CD4-positive, alpha-beta memory T cell (primary cell): Measurements from ENCODE around the gene RPS25. TPM values are rescaled to one million over a fixed set of nuclear protein-coding genes. Genes with fewer than 3 reads are reported as not detected.
A peak's percentile ranks its signal among the peaks of the same experiment; 100 is the strongest.
"Not testable (repeated sequence)": the region's sequence is repeated elsewhere in the genome, so short reads cannot be mapped to it uniquely, and the experiment has no call there.

Experiments used
- CTCF ChIA-PET: fragments of 350-600 bp; sonication (Branson Sonifier 250); formaldehyde crosslinking; loops from one replicate; lab custom pipeline; 2021; ENCODE audit warnings: inconsistent platforms; ENCODE audit not compliant: partially characterized antibody; lab: Charles Lee
- POLR2A ChIA-PET: fragments of 350-600 bp; sonication (Branson Sonifier 250); formaldehyde crosslinking; loops from one replicate; lab custom pipeline; 2021; ENCODE audit not compliant: partially characterized antibody; lab: Charles Lee
- DNase-seq, 5 donors: peaks; one replicate each; pipeline versions ENCODE4 v3.0.0 to v3.0.0-alpha.2; 2020 to 2022; ENCODE audit warnings: mixed read lengths in 1 of 5
- H3K27ac ChIP-seq: one replicate; pipeline ENCODE4 v1.7.0; 2013; ENCODE audit warnings: low read depth, low read length
- H3K27me3 ChIP-seq: 2 replicates; pipeline ENCODE4 v1.7.0; 2013; ENCODE audit warnings: mild to moderate bottlenecking, low read length, moderate library complexity; ENCODE audit not compliant: insufficient read depth
- H3K36me3 ChIP-seq: 2 replicates; pipeline ENCODE4 v1.7.0; 2013; ENCODE audit warnings: mild to moderate bottlenecking, low read length, moderate library complexity; ENCODE audit not compliant: insufficient read depth
- H3K4me1 ChIP-seq: 2 replicates; pipeline ENCODE4 v1.7.0; 2013; ENCODE audit warnings: mild to moderate bottlenecking, low read length, moderate library complexity; ENCODE audit not compliant: insufficient read depth
- H3K4me3 ChIP-seq, 2 donors: one replicate each; pipeline ENCODE4 v1.7.0; 2013; ENCODE audit warnings: low read length in 2 of 2, mild to moderate bottlenecking in 1 of 2
- H3K9me3 ChIP-seq, 2 donors: one replicate each; pipeline ENCODE4 v1.7.0; 2013; ENCODE audit warnings: low read length in 2 of 2, control low read depth in 1 of 2; ENCODE audit not compliant: control insufficient read depth in 1 of 2
- H3K27ac Mint-ChIP-seq, 7 donors: one replicate each; pipeline ENCODE4 v1.8.0; 2020 to 2021; ENCODE audit warnings: mixed read lengths in 7 of 7, mild to moderate bottlenecking in 6 of 7, inconsistent platforms in 3 of 7, moderate library complexity in 3 of 7
- H3K27me3 Mint-ChIP-seq, 2 donors: one replicate each; pipeline ENCODE4 v1.8.0; 2020 to 2021; ENCODE audit warnings: mixed read lengths in 2 of 2
- H3K36me3 Mint-ChIP-seq, 2 donors: one replicate each; pipeline ENCODE4 v1.8.0; 2020 to 2021; ENCODE audit warnings: mixed read lengths in 2 of 2, inconsistent platforms in 1 of 2, mild to moderate bottlenecking in 1 of 2
- H3K4me1 Mint-ChIP-seq, 4 donors: one replicate each; pipeline ENCODE4 v1.8.0; 2020 to 2021; ENCODE audit warnings: mixed read lengths in 4 of 4, mild to moderate bottlenecking in 1 of 4
- H3K4me3 Mint-ChIP-seq, 8 donors: one replicate each; pipeline ENCODE4 v1.8.0; 2020 to 2021; ENCODE audit warnings: mixed read lengths in 8 of 8, mild to moderate bottlenecking in 7 of 8, moderate library complexity in 6 of 8, inconsistent platforms in 3 of 8
- H3K9me3 Mint-ChIP-seq, 8 donors: one replicate each; pipeline ENCODE4 v1.8.0; 2020 to 2021; ENCODE audit warnings: mixed read lengths in 8 of 8, mild to moderate bottlenecking in 5 of 8, inconsistent platforms in 3 of 8, moderate library complexity in 1 of 8
- intact Hi-C: fragments of 100-400 bp; cut with micrococcal nuclease; formaldehyde crosslinking; loops from one replicate; pipeline ENCODE4 v1.15.1; 2023
- polyA plus RNA-seq, 2 donors: library from polyadenylated mRNA; unstranded; fragments of 300-500 nt; fragmentation: Illumina TruSeq; gene quantifications; one replicate each; pipeline ENCODE4 v1.2.3, GENCODE V29; 2021
- total RNA-seq, 2 experiments: library from RNA; stranded (reverse); gene quantifications; one replicate each; pipeline ENCODE4 v1.2.3, GENCODE V29; 2021

RPS25 gene
- total and polyA plus RNA-seq, 4 experiments from 2014 or later = 2,545 to 5,786 (median 3,691) TPM

- CTCF ChIA-PET = interaction anchor here (0.8 kb wide), 1 partner anchor 27 kb away, joined by 5 read pairs; no protein-coding TSS in a partner anchor
- H3K4me3 ChIP-seq, H3K27ac Mint-ChIP-seq, H3K36me3 Mint-ChIP-seq, H3K4me1 ChIP-seq, DNase-seq, H3K4me1 Mint-ChIP-seq, intact Hi-C loops, H3K9me3 ChIP-seq, H3K36me3 ChIP-seq, H3K27ac ChIP-seq, H3K9me3 Mint-ChIP-seq, H3K27me3 Mint-ChIP-seq, H3K27me3 ChIP-seq, H3K4me3 Mint-ChIP-seq: not testable (repeated sequence)
- POLR2A ChIA-PET = interaction anchor here (1.3 kb wide), 1 partner anchor 13 kb away, joined by 3 read pairs; the partner anchor contains the start of gene CENATAC
Observed at GRCh38 chr11:118984337-118984736, 33.8 kb downstream of the RPS25 start.

- CTCF ChIA-PET = no interaction called here
- H3K4me1 ChIP-seq = no peaks in the 10 kb centered on the region
- no peaks in the 10 kb centered on the region for H3K36me3 Mint-ChIP-seq
- peaks cover 3 to 4% of the 10 kb centered on the region in 2 donors for H3K27me3 Mint-ChIP-seq
- H3K4me1 Mint-ChIP-seq = peaks cover 0 to 1% (median 0%) of the 10 kb centered on the region in 4 donors
- no peak overlapping the region for H3K4me3 ChIP-seq
- no peaks in the 10 kb centered on the region for H3K36me3 ChIP-seq
- H3K9me3 ChIP-seq = no peaks in the 10 kb centered on the region
- H3K9me3 Mint-ChIP-seq = no peaks in the 10 kb centered on the region
- DNase-seq = no peak
- POLR2A ChIA-PET = no interaction called here
- H3K27ac ChIP-seq = no peak overlapping the region
- no peak overlapping the region for H3K27ac Mint-ChIP-seq
- H3K27me3 ChIP-seq = no peaks in the 10 kb centered on the region
- intact Hi-C loops = no loop called here
- no peak overlapping the region for H3K4me3 Mint-ChIP-seq
Observed at GRCh38 chr11:118980191-118980881, 37.8 kb downstream of the RPS25 start.

GRCh38 chr11:118979434-118979833, 38.7 kb downstream of the RPS25 start:
- intact Hi-C loops = no loop called here
- no peak for DNase-seq
- CTCF ChIA-PET = no interaction called here
- Histone ChIP-seq H3K4me1 (no peaks in the 10 kb centered on the region), H3K27me3 (no peaks in the 10 kb centered on the region), H3K27ac (no peak overlapping the region), H3K4me3 (no peak overlapping the region), H3K9me3 (no peaks in the 10 kb centered on the region), H3K36me3 (no peaks in the 10 kb centered on the region)
- peak overlapping the region in 1 of 7 donors; percentile 7 for H3K27ac Mint-ChIP-seq
- peaks cover 0 to 1% (median 0%) of the 10 kb centered on the region in 4 donors for H3K4me1 Mint-ChIP-seq
- no peaks in the 10 kb centered on the region for H3K36me3 Mint-ChIP-seq
- H3K4me3 Mint-ChIP-seq = no peak overlapping the region
- POLR2A ChIA-PET = no interaction called here
- peaks cover 7 to 8% of the 10 kb centered on the region in 2 donors for H3K27me3 Mint-ChIP-seq
- no peaks in the 10 kb centered on the region for H3K9me3 Mint-ChIP-seq

GRCh38 chr11:118975771-118976709, 42.1 kb downstream of the RPS25 start:
- intact Hi-C loops = no loop called here
- Histone ChIP-seq H3K4me3 (no peak overlapping the region), H3K27ac (no peak overlapping the region), H3K9me3 (no peaks in the 10 kb centered on the region), H3K27me3 (no peaks in the 10 kb centered on the region), H3K36me3 (no peaks in the 10 kb centered on the region), H3K4me1 (no peaks in the 10 kb centered on the region)
- Mint-ChIP-seq H3K9me3 (no peaks in the 10 kb centered on the region), H3K36me3 (no peaks in the 10 kb centered on the region), H3K4me1 (peaks cover 0 to 1% (median 0%) of the 10 kb centered on the region in 4 donors), H3K27ac (no peak overlapping the region), H3K4me3 (no peak overlapping the region), H3K27me3 (peaks cover 14 to 15% of the 10 kb centered on the region in 2 donors)
- ChIA-PET POLR2A (no interaction called here), CTCF (no interaction called here)
- DNase-seq = no peak

GRCh38 chr11:118973985-118974384, 44.2 kb downstream of the RPS25 start:
- DNase-seq = no peak
- H3K36me3 Mint-ChIP-seq = no peaks in the 10 kb centered on the region
- Histone ChIP-seq H3K9me3 (no peaks in the 10 kb centered on the region), H3K36me3 (no peaks in the 10 kb centered on the region), H3K27me3 (no peaks in the 10 kb centered on the region), H3K27ac (no peak overlapping the region), H3K4me1 (no peaks in the 10 kb centered on the region), H3K4me3 (no peak overlapping the region)
- H3K27me3 Mint-ChIP-seq = peaks cover 18 to 19% of the 10 kb centered on the region in 2 donors
- no peaks in the 10 kb centered on the region for H3K9me3 Mint-ChIP-seq
- ChIA-PET CTCF (interaction anchor here (0.6 kb wide), 1 partner anchor 17 kb away, joined by 3 read pairs; no protein-coding TSS in a partner anchor), POLR2A (no interaction called here)
- no peak overlapping the region for H3K27ac Mint-ChIP-seq
- H3K4me3 Mint-ChIP-seq = no peak overlapping the region
- intact Hi-C loops = no loop called here
- H3K4me1 Mint-ChIP-seq = peaks cover 0 to 1% (median 0%) of the 10 kb centered on the region in 4 donors

- intact Hi-C loops = no loop called here
- Histone ChIP-seq H3K4me1 (no peaks in the 10 kb centered on the region), H3K27me3 (no peaks in the 10 kb centered on the region), H3K36me3 (no peaks in the 10 kb centered on the region), H3K9me3 (no peaks in the 10 kb centered on the region), H3K4me3 (no peak within 1 kb of the TSS), H3K27ac (no peak within 1 kb of the TSS)
- DNase-seq = no peak
- no peak within 1 kb of the TSS for H3K27ac Mint-ChIP-seq
- no peaks in the 10 kb centered on the region for H3K9me3 Mint-ChIP-seq
- H3K4me3 Mint-ChIP-seq = no peak within 1 kb of the TSS
- ChIA-PET POLR2A (no interaction called here), CTCF (no interaction called here)
- no peaks in the 10 kb centered on the region for H3K36me3 Mint-ChIP-seq
- peaks cover 15 to 20% of the 10 kb centered on the region in 2 donors for H3K27me3 Mint-ChIP-seq
- no peaks in the 10 kb centered on the region for H3K4me1 Mint-ChIP-seq
Observed at GRCh38 chr11:118971646-118972045, 46.5 kb downstream of the RPS25 start, which contains the start of gene FOXR1. FOXR1 (plus strand) TSS chr11:118971761; CDS start chr11:118971932, 171 bp downstream.

- H3K4me1 Mint-ChIP-seq, H3K9me3 Mint-ChIP-seq, intact Hi-C loops, H3K9me3 ChIP-seq, H3K4me3 ChIP-seq, DNase-seq, H3K27me3 ChIP-seq, POLR2A ChIA-PET, H3K4me1 ChIP-seq, H3K36me3 Mint-ChIP-seq, CTCF ChIA-PET, H3K4me3 Mint-ChIP-seq, H3K27ac ChIP-seq, H3K36me3 ChIP-seq, H3K27ac Mint-ChIP-seq: not testable (repeated sequence)
- peaks cover 10 to 13% of the 10 kb centered on the region in 2 donors for H3K27me3 Mint-ChIP-seq
Observed at GRCh38 chr11:118969508-118969907, 48.6 kb downstream of the RPS25 start.
